OCI-LY3 (cell line): ENCODE measurements around the gene NEB.

Source experiments
- H2AFZ ChIP-seq: fragments of 200-600, 300-600 bp; shearing (Covaris generic); 2 replicates; pipeline ENCODE4 v1.6.0; 2014; ENCODE audit warnings: antibody characterized with exemption, low read depth, low read length
- H3K27ac ChIP-seq: fragments of 200-600, 300-600 bp; sonication (generic); 2 replicates; pipeline ENCODE4 v1.5.1; 2014; ENCODE audit warnings: mild to moderate bottlenecking, low read length, moderate library complexity, mixed read lengths
- H3K27me3 ChIP-seq: fragments of 200-600, 300-600 bp; sonication (generic); 2 replicates; pipeline ENCODE4 v1.6.1; 2014; ENCODE audit warnings: low read depth, low read length, mixed read lengths
- H3K36me3 ChIP-seq: fragments of 200-600, 300-600 bp; sonication (generic); replicated peaks from 2 replicates; pipeline ENCODE3; 2014; ENCODE audit warnings: low read depth, low read length, mixed read lengths
- H3K4me1 ChIP-seq: fragments of 300-600, 200-600 bp; sonication (generic); 2 replicates; pipeline ENCODE4 v1.6.1; 2014; ENCODE audit warnings: low read length, mixed read lengths
- H3K4me2 ChIP-seq: fragments of 200-600, 300-600 bp; sonication (generic); 2 replicates; pipeline ENCODE4 v1.6.1; 2014; ENCODE audit warnings: low read length, mixed read lengths
- H3K4me3 ChIP-seq: fragments of 300-600, 200-600 bp; sonication (generic); 2 replicates; pipeline ENCODE4 v1.5.1; 2014; ENCODE audit warnings: antibody characterized with exemption, mild to moderate bottlenecking, low read length, moderate library complexity
- H3K79me2 ChIP-seq: fragments of 300-600, 200-600 bp; shearing (Covaris generic); 2 replicates; pipeline ENCODE4 v1.6.1; 2014; ENCODE audit warnings: mild to moderate bottlenecking, low read length, mixed read lengths
- H3K9ac ChIP-seq: fragments of 300-600, 200-600 bp; shearing (Covaris generic); 2 replicates; pipeline ENCODE4 v1.6.0; 2014; ENCODE audit warnings: mild to moderate bottlenecking, low read length, moderate library complexity
- H3K9me3 ChIP-seq: fragments of 200-600, 300-600 bp; shearing (Covaris generic); 2 replicates; pipeline ENCODE4 v1.6.1; 2014; ENCODE audit warnings: low read length, mixed read lengths; ENCODE audit not compliant: insufficient read depth
- H4K20me1 ChIP-seq: fragments of 200-600, 300-600 bp; sonication (generic); 2 replicates; pipeline ENCODE4 v1.6.1; 2016; ENCODE audit warnings: low read length, mixed read lengths; ENCODE audit not compliant: insufficient read depth
- CTCF ChIP-seq: fragments of 200-600, 300-600 bp; sonication (generic); IDR thresholded peaks from 2 replicates; pipeline ENCODE4 v1.5.1; 2014; ENCODE audit warnings: antibody characterized with exemption, low read length, low read depth
- EZH2phosphoT487 ChIP-seq: fragments of 200-600 bp; shearing (Covaris generic); IDR thresholded peaks from 2 replicates; pipeline ENCODE4 v1.6.1; 2018; ENCODE audit warnings: antibody characterized with exemption, mixed run types, low read depth

The NEB gene

GRCh38 chr2:151556121-151556520, 178.2 kb downstream of the NEB start:
- H2AFZ ChIP-seq = no peak overlapping the region
- no peaks in the 10 kb centered on the region for H4K20me1 ChIP-seq
- H3K9me3 ChIP-seq = no peaks in the 10 kb centered on the region
- no peaks in the 10 kb centered on the region for H3K79me2 ChIP-seq
- no peak overlapping the region for H3K4me3 ChIP-seq
- no peak overlapping the region for H3K27ac ChIP-seq
- H3K9ac ChIP-seq = no peak overlapping the region
- no peaks in the 10 kb centered on the region for H3K36me3 ChIP-seq
- no peaks in the 10 kb centered on the region for H3K27me3 ChIP-seq
- H3K4me2 ChIP-seq = no peak overlapping the region
- TF ChIP-seq CTCF (no peak), EZH2phosphoT487 (no peak)
- no peaks in the 10 kb centered on the region for H3K4me1 ChIP-seq

GRCh38 chr2:151552287-151552686, 182.0 kb downstream of the NEB start:
- no peak overlapping the region for H3K27ac ChIP-seq
- no peaks in the 10 kb centered on the region for H4K20me1 ChIP-seq
- H3K4me3 ChIP-seq = no peak overlapping the region
- no peaks in the 10 kb centered on the region for H3K27me3 ChIP-seq
- H3K4me2 ChIP-seq = no peak overlapping the region
- TF ChIP-seq CTCF = no peak
- no peak for TF ChIP-seq EZH2phosphoT487
- H3K79me2 ChIP-seq = no peaks in the 10 kb centered on the region
- no peak overlapping the region for H2AFZ ChIP-seq
- H3K36me3 ChIP-seq = no peaks in the 10 kb centered on the region
- no peaks in the 10 kb centered on the region for H3K4me1 ChIP-seq
- no peak overlapping the region for H3K9ac ChIP-seq
- no peaks in the 10 kb centered on the region for H3K9me3 ChIP-seq

GRCh38 chr2:151551556-151551955, 182.7 kb downstream of the NEB start:
- Histone ChIP-seq H3K4me2 (no peak overlapping the region), H3K36me3 (no peaks in the 10 kb centered on the region), H2AFZ (no peak overlapping the region), H4K20me1 (no peaks in the 10 kb centered on the region), H3K9me3 (no peaks in the 10 kb centered on the region), H3K27ac (no peak overlapping the region), H3K27me3 (no peaks in the 10 kb centered on the region), H3K9ac (no peak overlapping the region), H3K4me3 (no peak overlapping the region), H3K79me2 (no peaks in the 10 kb centered on the region), H3K4me1 (no peaks in the 10 kb centered on the region)
- no peak for TF ChIP-seq EZH2phosphoT487
- TF ChIP-seq CTCF = no peak

- Histone ChIP-seq H3K9me3 (no peaks in the 10 kb centered on the region), H3K4me3 (no peak overlapping the region), H3K4me1 (no peaks in the 10 kb centered on the region), H3K4me2 (no peak overlapping the region), H3K27me3 (no peaks in the 10 kb centered on the region), H3K79me2 (no peaks in the 10 kb centered on the region), H3K9ac (no peak overlapping the region), H4K20me1 (no peaks in the 10 kb centered on the region), H2AFZ (no peak overlapping the region), H3K36me3 (no peaks in the 10 kb centered on the region), H3K27ac (no peak overlapping the region)
- TF ChIP-seq EZH2phosphoT487 = no peak
- TF ChIP-seq CTCF = no peak
Measured at GRCh38 chr2:151549191-151549590, 185.1 kb downstream of the NEB start.
